AG04449 (cell line): ENCODE data around the gene STAMBPL1.

Experiments used
- CTCF ChIA-PET: fragments of 350-600 bp; formaldehyde crosslinking; extraction: SDS; loops from one replicate; lab custom pipeline; 2021; ENCODE audit warnings: antibody characterized with exemption; lab: Yijun Ruan, JAX
- POLR2A ChIA-PET: fragments of 400-600, 350-600 bp; formaldehyde crosslinking; extraction: SDS; loops from one replicate; lab custom pipeline; 2020; ENCODE audit warnings: antibody characterized with exemption, inconsistent platforms; lab: Yijun Ruan, JAX
- DNase-seq: peaks from one replicate; pipeline ENCODE4 v3.0.0-alpha.2; 2010; ENCODE audit warnings: low read depth, low spot score
- H3K4me3 ChIP-seq: 2 replicates; pipeline ENCODE4 v1.5.1; 2011; ENCODE audit warnings: low read depth, mild to moderate bottlenecking, control low read depth, low read length
- TF ChIP-seq, protein P1 (sequence below): IDR thresholded peaks from one replicate; pipeline ENCODE4 v1.5.1; 2011; ENCODE audit warnings: mild to moderate bottlenecking, moderate library complexity, low read length, control low read depth, inconsistent platforms; ENCODE audit not compliant: insufficient read depth; ENCODE audit errors: missing control alignments

The STAMBPL1 gene

DNA sequence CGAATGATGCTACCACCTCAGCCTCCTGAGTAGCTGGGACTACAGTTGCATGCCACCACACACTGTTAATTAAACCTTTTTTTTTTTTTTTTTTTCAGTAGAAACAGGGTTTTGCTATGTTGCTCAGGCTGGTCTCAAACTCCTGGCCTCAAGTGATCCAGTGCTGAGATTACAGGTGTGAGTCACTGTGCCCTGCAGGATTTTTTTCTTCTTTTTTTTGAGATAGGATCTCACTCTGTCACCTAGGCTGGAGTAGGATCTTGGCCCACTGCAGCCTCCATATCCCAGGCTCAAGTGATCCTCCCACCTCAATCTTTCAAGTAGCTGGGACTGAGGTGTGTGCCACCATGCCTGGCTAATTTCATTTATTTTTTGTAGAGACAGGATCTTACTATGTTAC, 66.2 kb downstream of the STAMBPL1 start:
- no peak for DNase-seq
- TF ChIP-seq, protein P1, sequence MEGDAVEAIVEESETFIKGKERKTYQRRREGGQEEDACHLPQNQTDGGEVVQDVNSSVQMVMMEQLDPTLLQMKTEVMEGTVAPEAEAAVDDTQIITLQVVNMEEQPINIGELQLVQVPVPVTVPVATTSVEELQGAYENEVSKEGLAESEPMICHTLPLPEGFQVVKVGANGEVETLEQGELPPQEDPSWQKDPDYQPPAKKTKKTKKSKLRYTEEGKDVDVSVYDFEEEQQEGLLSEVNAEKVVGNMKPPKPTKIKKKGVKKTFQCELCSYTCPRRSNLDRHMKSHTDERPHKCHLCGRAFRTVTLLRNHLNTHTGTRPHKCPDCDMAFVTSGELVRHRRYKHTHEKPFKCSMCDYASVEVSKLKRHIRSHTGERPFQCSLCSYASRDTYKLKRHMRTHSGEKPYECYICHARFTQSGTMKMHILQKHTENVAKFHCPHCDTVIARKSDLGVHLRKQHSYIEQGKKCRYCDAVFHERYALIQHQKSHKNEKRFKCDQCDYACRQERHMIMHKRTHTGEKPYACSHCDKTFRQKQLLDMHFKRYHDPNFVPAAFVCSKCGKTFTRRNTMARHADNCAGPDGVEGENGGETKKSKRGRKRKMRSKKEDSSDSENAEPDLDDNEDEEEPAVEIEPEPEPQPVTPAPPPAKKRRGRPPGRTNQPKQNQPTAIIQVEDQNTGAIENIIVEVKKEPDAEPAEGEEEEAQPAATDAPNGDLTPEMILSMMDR = no peak
- CTCF ChIA-PET = interaction anchor here (1.3 to 4.4 kb wide), 4 partner anchors 105 to 272 kb away, joined by 3 to 43 read pairs (median 12); no protein-coding TSS in a partner anchor
- no peak overlapping the region for H3K4me3 ChIP-seq
- POLR2A ChIA-PET = interaction anchor here (1.6 kb wide), 1 partner anchor 13 kb away, joined by 4 read pairs; no protein-coding TSS in a partner anchor

DNA sequence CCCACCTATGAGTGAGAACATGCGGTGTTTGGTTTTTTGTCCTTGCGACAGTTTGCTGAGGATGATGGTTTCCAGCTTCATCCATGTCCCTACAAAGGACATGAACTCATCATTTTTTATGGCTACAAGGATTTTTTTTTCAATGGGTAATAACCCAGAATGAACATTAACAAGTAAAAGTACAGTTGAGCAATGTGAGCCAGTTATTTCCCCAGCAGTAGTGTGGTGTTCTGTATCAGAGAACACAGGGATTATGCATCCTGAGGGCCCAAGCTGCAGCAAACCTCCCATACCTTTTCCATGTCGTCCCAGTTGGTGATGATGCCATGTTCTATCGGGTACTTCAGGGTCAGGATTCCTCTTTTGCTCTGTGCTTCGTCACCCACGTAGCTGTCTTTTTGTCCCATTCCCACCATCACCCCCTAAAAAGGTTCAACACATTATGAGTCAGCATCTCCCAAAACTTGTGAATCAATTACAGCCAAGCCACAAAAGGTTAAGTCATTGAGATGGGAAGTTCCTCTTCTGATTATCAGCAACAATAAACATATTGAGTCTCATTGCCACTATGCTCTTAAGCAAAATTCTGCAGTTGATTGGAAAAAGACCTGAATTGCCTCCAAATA, 67.0 kb downstream of the STAMBPL1 start:
- no peak overlapping the region; the same call in 1 of the 2 replicates for H3K4me3 ChIP-seq
- CTCF ChIA-PET = interaction anchor here (2.2 kb wide), 1 partner anchor 271 kb away, joined by 9 read pairs; no protein-coding TSS in a partner anchor
- POLR2A ChIA-PET = no interaction called here
- TF ChIP-seq, protein P1 = no peak
- no peak for DNase-seq

DNA sequence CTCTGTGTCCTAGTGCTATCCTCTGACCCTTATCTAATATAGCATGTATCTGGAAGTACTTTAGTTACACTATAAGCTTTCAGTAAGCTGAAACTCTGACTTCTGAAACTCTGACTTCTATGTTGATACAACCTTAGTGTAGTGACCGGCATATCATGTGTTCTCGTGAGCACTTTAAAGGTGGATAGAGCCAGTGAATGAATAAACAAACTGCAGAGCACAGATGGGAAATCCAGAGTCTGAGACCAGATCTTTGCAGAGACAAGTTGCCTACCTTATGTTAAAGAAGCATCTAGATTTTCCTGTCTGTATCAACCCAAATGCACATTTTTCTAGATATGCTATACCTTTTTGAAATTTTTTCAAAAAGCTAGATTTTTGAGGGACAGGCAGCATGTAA, 69.0 kb downstream of the STAMBPL1 start:
- TF ChIP-seq, protein P1 = no peak
- H3K4me3 ChIP-seq = peak overlapping the region; percentile 74
- CTCF ChIA-PET = interaction anchor here (0.8 to 1.8 kb wide), 5 partner anchors 12 to 265 kb away, joined by 3 to 10 read pairs (median 5); no protein-coding TSS in a partner anchor
- POLR2A ChIA-PET = no interaction called here
- no peak for DNase-seq

DNA sequence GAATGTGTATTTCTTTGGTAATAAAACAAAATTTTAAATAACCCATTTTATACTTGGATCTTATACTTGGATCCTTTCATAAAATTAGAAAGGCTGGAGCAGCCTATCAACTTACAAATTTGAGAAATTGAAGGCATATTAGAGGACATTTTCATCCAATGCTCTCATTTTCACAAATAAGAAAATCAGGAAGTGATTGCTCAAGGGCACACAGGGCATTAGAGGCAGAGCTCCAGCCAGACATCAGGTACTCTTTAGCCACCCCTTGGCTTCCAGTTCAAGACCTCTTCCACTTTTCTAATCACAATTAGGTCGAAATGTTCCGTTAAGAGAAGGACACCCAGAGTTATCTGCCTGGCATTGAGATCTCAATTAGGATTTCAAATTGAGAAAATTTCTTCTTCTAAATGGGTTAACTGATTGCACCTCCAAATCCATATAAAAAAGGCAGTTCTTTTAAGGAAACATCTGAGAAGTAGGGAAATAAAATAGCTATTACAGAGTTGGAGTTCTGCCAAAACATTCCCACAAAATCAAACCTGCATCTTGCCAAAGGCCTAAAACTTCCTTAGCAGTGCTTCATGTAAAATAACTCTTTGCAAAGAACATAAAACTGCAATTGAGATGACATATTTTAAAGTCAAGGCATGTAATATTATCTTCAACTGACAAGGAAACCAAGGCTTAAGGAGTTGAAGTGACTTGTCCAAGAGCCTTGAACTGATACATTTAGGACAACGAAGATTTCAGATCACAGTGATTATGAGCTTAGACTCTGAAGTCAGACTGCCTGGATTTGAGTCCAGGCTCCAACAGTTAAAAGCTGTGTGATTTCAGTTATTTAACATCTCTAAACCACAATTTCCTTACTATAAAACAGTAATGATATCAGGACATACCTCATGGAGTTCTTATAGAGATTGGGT, 70.1 kb downstream of the STAMBPL1 start:
- CTCF ChIA-PET = interaction anchor here (0.7 to 1.8 kb wide), 7 partner anchors 8 to 264 kb away, joined by 3 to 6 read pairs (median 3); no protein-coding TSS in a partner anchor

DNA sequence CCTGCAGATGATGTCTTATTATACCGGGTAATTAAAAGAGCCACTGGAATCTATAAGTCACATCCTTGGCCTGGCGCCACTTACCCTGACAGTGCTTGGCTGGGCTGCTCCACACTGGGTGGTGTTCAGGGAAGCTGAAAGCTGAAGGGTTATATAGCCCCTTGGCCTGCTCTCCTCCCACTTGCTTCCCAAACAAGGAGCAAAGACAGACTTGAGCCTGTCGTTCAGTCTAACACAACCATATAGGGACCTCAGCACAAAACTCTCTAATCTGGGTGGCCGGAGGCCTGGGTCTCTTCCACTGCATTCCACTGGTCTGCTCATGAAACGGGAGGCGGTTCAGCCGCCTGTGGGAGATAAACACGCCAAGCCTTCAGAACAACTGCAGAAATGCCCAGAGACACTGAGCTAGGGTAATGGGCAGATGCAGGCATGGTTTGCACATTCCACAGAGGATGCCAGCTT, 72.6 kb downstream of the STAMBPL1 start, which contains the start of gene ACTA2:
ACTA2 (minus strand) TSS at position 127 of the 465 bp plus-strand sequence. CDS start 3,843 bp downstream, outside the sequence.
- ChIA-PET POLR2A (interaction anchor here (0.7 kb wide), 1 partner anchor 847 kb away, joined by 3 read pairs; no protein-coding TSS in a partner anchor), CTCF (interaction anchor here (0.6 to 1.5 kb wide), 6 partner anchors 9 to 263 kb away, joined by 3 to 4 read pairs (median 3); no protein-coding TSS in a partner anchor)
- TF ChIP-seq, protein P1 = no peak
- H3K4me3 ChIP-seq = peak within 1 kb of the TSS; percentile 74
- peak; percentile 92 for DNase-seq

More for the DNA sequence above, 70.1 kb downstream of the STAMBPL1 start:
- TF ChIP-seq, protein P1 = no peak
- H3K4me3 ChIP-seq = peak overlapping the region; percentile 74
- POLR2A ChIA-PET = interaction anchor here (0.6 to 0.8 kb wide), 2 partner anchors 24 to 40 kb away, joined by 3 read pairs; partner anchors contain the start of gene FAS
- no peak for DNase-seq
